ENCODE measurements around the gene IGF2.

DNA sequence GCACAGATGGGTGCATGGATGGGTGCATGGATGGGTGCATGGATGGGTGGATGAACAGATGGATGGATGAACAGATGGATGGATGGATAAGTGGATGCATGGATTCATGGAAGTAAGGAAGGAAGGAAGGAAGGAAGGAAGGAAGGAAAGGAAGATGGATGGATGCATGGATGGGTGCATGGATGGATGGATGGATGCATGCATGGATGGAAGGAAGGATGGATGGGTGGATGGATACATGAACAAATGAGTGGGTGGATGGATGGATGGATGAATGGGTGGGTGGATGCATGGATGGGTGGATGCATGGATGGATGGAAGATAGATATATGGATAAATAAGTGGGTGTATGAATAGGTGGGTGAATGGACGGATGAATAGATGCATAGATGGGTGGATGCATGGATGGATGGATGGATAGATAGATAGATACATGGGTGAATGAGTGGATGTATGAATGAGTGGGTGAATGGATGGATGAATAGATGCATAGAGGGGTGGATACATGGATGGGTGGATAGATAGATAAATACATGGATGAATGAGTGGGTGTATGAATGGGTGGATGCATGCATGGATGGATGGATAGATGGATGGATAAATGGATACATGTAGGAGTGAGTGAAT, 32.5 kb downstream of the IGF2 start:
- TF ChIP-seq, protein P1, sequence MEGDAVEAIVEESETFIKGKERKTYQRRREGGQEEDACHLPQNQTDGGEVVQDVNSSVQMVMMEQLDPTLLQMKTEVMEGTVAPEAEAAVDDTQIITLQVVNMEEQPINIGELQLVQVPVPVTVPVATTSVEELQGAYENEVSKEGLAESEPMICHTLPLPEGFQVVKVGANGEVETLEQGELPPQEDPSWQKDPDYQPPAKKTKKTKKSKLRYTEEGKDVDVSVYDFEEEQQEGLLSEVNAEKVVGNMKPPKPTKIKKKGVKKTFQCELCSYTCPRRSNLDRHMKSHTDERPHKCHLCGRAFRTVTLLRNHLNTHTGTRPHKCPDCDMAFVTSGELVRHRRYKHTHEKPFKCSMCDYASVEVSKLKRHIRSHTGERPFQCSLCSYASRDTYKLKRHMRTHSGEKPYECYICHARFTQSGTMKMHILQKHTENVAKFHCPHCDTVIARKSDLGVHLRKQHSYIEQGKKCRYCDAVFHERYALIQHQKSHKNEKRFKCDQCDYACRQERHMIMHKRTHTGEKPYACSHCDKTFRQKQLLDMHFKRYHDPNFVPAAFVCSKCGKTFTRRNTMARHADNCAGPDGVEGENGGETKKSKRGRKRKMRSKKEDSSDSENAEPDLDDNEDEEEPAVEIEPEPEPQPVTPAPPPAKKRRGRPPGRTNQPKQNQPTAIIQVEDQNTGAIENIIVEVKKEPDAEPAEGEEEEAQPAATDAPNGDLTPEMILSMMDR (IDR thresholded peaks at IDR 0.05), result no peak
- TF ChIP-seq POLR2A (IDR thresholded peaks at IDR 0.05) (no peak), EP300 (IDR thresholded peaks at IDR 0.05) (no peak)
